ENCODE results near the gene TRIM52.

The TRIM52 gene

DNA sequence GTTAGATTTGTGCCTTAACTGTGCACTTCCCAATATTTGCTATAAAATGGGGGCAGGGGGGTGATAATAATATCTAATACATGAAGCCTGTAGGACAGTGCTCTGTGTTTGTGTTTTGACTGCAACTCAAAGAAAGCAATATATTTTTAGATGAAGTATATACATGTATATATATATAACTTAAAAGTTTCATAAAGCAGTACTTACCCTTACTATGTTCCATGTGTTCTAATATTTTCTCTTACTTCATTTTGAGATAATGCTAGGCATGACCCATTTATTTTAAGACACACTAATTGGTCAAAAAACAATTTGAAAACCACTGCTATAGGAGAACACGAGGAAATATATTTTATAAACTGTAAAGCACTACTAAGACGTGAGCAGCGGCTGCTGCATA, 2.4 kb downstream of the TRIM52 start (continued):
- TF ChIP-seq CREB5 (CRISPR knock-in tag; IDR thresholded peaks at IDR 0.05; ENCODE audit: low read depth), result no peak
- TF ChIP-seq POU6F1 (CRISPR knock-in tag; IDR thresholded peaks at IDR 0.05; ENCODE audit: borderline replicate concordance, low read depth), result no peak
- no peak for TF ChIP-seq ZC3H10 (CRISPR knock-in tag; IDR thresholded peaks at IDR 0.05)

DNA sequence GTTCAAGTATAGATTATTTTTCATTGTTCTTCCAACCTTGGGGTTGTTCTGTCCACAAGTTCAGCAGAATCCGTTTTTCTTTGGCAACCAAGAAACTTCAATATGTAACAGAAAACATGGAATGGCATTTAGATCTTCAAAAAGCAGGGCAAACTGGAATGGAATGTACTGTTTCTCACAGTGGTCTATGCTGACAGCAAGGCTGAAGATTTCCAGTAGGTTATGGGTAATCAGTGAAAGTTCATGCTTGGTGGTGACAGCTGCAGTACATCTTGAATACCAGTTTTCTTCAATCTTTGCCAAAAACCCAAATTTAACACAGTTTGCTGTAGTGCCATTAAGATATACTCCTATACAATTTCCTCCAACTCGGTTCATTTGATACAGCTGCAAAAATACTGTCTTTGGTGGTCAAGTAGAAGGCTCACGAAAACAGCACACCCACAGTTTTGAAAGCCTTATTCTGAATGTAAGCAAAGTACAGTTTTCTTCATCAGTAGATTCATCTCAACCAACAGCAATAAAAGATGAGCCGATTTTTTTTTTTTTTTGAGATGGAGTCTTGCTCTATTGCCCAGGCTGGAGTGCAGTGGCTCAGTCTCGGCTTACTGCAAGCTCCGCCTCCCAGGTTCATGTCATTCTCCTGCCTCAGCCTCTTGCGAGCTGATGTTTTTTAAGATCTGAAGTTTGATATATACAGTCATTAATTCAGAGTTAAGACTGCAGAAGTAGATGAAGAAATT, 4.9 kb downstream of the TRIM52 start:
- no peak for ATAC-seq
- TF ChIP-seq OSR1 (CRISPR knock-in tag; IDR thresholded peaks at IDR 0.05) (no peak), CSRNP3 (CRISPR knock-in tag; IDR thresholded peaks at IDR 0.05) (no peak), RARB (CRISPR knock-in tag; IDR thresholded peaks at IDR 0.05) (no peak), POU6F1 (CRISPR knock-in tag; IDR thresholded peaks at IDR 0.05; ENCODE audit: borderline replicate concordance, low read depth) (no peak), TOX (CRISPR knock-in tag; IDR thresholded peaks at IDR 0.05; ENCODE audit: borderline replicate concordance) (no peak), PATZ1 (CRISPR knock-in tag; IDR thresholded peaks at IDR 0.05; ENCODE audit: borderline replicate concordance) (no peak), ZFP3 (CRISPR knock-in tag; IDR thresholded peaks at IDR 0.05) (no peak), TCF4 (CRISPR knock-in tag; IDR thresholded peaks at IDR 0.05; ENCODE audit: borderline replicate concordance) (no peak), SNAI2 (CRISPR knock-in tag; IDR thresholded peaks at IDR 0.05) (no peak), BACH2 (CRISPR knock-in tag; IDR thresholded peaks at IDR 0.05; ENCODE audit: borderline replicate concordance) (no peak), ZNF565 (CRISPR knock-in tag; conservative IDR thresholded peaks at IDR 0.05; ENCODE audit: low read depth) (no peak), CSDC2 (CRISPR knock-in tag; IDR thresholded peaks at IDR 0.05) (no peak), ARNTL (CRISPR knock-in tag; IDR thresholded peaks at IDR 0.05; ENCODE audit: borderline replicate concordance, low read depth) (no peak), ZNF70 (CRISPR knock-in tag; IDR thresholded peaks at IDR 0.05) (no peak)

GRCh38 chr5:181255276-181255675, 5.7 kb downstream of the TRIM52 start:
- ATAC-seq, result no peak
- TF ChIP-seq POU6F1 (CRISPR knock-in tag; IDR thresholded peaks at IDR 0.05; ENCODE audit: borderline replicate concordance, low read depth), result no peak
- no peak for TF ChIP-seq CREB5 (CRISPR knock-in tag; IDR thresholded peaks at IDR 0.05; ENCODE audit: low read depth)
- TF ChIP-seq PATZ1 (CRISPR knock-in tag; IDR thresholded peaks at IDR 0.05; ENCODE audit: borderline replicate concordance), result no peak
- no peak for TF ChIP-seq OSR1 (CRISPR knock-in tag; IDR thresholded peaks at IDR 0.05)
- TF ChIP-seq ZFP3 (CRISPR knock-in tag; IDR thresholded peaks at IDR 0.05), result no peak
- TF ChIP-seq CSRNP3 (CRISPR knock-in tag; IDR thresholded peaks at IDR 0.05), result no peak
- TF ChIP-seq ZNF565 (CRISPR knock-in tag; conservative IDR thresholded peaks at IDR 0.05; ENCODE audit: low read depth), result no peak
- TF ChIP-seq CSDC2 (CRISPR knock-in tag; IDR thresholded peaks at IDR 0.05), result no peak
- no peak for TF ChIP-seq TOX (CRISPR knock-in tag; IDR thresholded peaks at IDR 0.05; ENCODE audit: borderline replicate concordance)
- TF ChIP-seq ARNTL (CRISPR knock-in tag; IDR thresholded peaks at IDR 0.05; ENCODE audit: borderline replicate concordance, low read depth), result no peak
- TF ChIP-seq BACH2 (CRISPR knock-in tag; IDR thresholded peaks at IDR 0.05; ENCODE audit: borderline replicate concordance), result no peak
- no peak for TF ChIP-seq ZNF8 (CRISPR knock-in tag; IDR thresholded peaks at IDR 0.05)
- TF ChIP-seq ISL1 (CRISPR knock-in tag; IDR thresholded peaks at IDR 0.05), result no peak
- no peak for TF ChIP-seq SNAI2 (CRISPR knock-in tag; IDR thresholded peaks at IDR 0.05)
- no peak for TF ChIP-seq ZC3H10 (CRISPR knock-in tag; IDR thresholded peaks at IDR 0.05)
- TF ChIP-seq ZNF70 (CRISPR knock-in tag; IDR thresholded peaks at IDR 0.05), result no peak
- TF ChIP-seq PPARA (CRISPR knock-in tag; IDR thresholded peaks at IDR 0.05; ENCODE audit: borderline replicate concordance), result no peak
- TF ChIP-seq TCF4 (CRISPR knock-in tag; IDR thresholded peaks at IDR 0.05; ENCODE audit: borderline replicate concordance), result no peak
